ENCODE data around the gene EPB41L4A. TPM values are rescaled to one million over a fixed set of nuclear protein-coding genes. Genes with fewer than 3 reads are reported as not detected.

Gene EPB41L4A
- total RNA-seq, 1 donor, result 0.72 TPM

- Histone ChIP-seq H3K27ac (ENCODE audit: low read depth, low read length) (no peak overlapping the region), H3K4me2 (ENCODE audit: insufficient read depth, low read length) (no peak overlapping the region), H3K79me2 (ENCODE audit: insufficient read depth, low read length) (no peaks in the 10 kb centered on the region), H2AFZ (ENCODE audit: low read length) (no peak overlapping the region), H3K9me3 (ENCODE audit: low read depth, low read length) (no peaks in the 10 kb centered on the region), H3K36me3 (ENCODE audit: insufficient read depth, low read length) (no peaks in the 10 kb centered on the region), H3K4me3 (ENCODE audit: insufficient read depth, low read length) (no peak overlapping the region), H3K4me1 (ENCODE audit: insufficient read depth, low read length) (no peaks in the 10 kb centered on the region), H4K20me1 (ENCODE audit: insufficient read depth, low read length) (no peaks in the 10 kb centered on the region), H3K27me3 (ENCODE audit: insufficient read depth, low read length) (no peaks in the 10 kb centered on the region)
- no peak for TF ChIP-seq CTCF (IDR thresholded peaks at IDR 0.05; ENCODE audit: extremely low read depth, low read depth, low read length)
- DNase-seq (ENCODE audit: insufficient read length, low spot score, missing footprints), result no peak
Observed at GRCh38 chr5:112219000-112219399, 200.1 kb downstream of the EPB41L4A start.

GRCh38 chr5:112217843-112218579, 201.1 kb downstream of the EPB41L4A start:
- TF ChIP-seq CTCF (IDR thresholded peaks at IDR 0.05; ENCODE audit: extremely low read depth, low read depth, low read length), result no peak
- no peaks in the 10 kb centered on the region for H3K9me3 ChIP-seq (ENCODE audit: low read depth, low read length)
- H4K20me1 ChIP-seq (ENCODE audit: insufficient read depth, low read length), result no peaks in the 10 kb centered on the region
- H2AFZ ChIP-seq (ENCODE audit: low read length), result no peak overlapping the region
- H3K4me2 ChIP-seq (ENCODE audit: insufficient read depth, low read length), result no peak overlapping the region
- no peaks in the 10 kb centered on the region for H3K4me1 ChIP-seq (ENCODE audit: insufficient read depth, low read length)
- H3K79me2 ChIP-seq (ENCODE audit: insufficient read depth, low read length), result no peaks in the 10 kb centered on the region
- DNase-seq (ENCODE audit: insufficient read length, low spot score, missing footprints), result no peak
- H3K27ac ChIP-seq (ENCODE audit: low read depth, low read length), result no peak overlapping the region
- no peak overlapping the region for H3K4me3 ChIP-seq (ENCODE audit: insufficient read depth, low read length)
- H3K36me3 ChIP-seq (ENCODE audit: insufficient read depth, low read length), result no peaks in the 10 kb centered on the region
- H3K27me3 ChIP-seq (ENCODE audit: insufficient read depth, low read length), result no peaks in the 10 kb centered on the region

DNA sequence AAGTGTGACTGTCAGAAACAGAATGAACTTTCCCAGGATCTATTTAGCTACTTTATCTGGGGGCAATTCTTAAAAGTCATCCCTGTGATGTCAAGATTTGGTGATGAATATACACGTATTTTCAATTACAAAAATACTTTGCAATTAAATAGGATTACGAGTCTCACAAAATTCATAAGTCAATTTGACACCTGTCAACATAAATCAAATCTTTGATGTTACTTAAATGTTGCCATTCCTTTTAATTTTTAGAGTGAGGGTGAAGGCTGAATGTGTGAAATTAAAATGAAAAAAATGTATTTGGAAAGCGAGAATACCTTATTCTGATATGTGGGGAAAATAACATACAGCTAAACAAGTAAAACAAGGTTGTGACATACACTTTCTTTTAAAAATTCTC, 202.9 kb downstream of the EPB41L4A start:
- no peaks in the 10 kb centered on the region for H3K27me3 ChIP-seq (ENCODE audit: insufficient read depth, low read length)
- H3K36me3 ChIP-seq (ENCODE audit: insufficient read depth, low read length), result no peaks in the 10 kb centered on the region
- H3K27ac ChIP-seq (ENCODE audit: low read depth, low read length), result no peak overlapping the region
- no peak overlapping the region for H2AFZ ChIP-seq (ENCODE audit: low read length)
- DNase-seq (ENCODE audit: insufficient read length, low spot score, missing footprints), result no peak
- H3K4me2 ChIP-seq (ENCODE audit: insufficient read depth, low read length), result no peak overlapping the region
- no peak for TF ChIP-seq CTCF (IDR thresholded peaks at IDR 0.05; ENCODE audit: extremely low read depth, low read depth, low read length)
- H3K4me3 ChIP-seq (ENCODE audit: insufficient read depth, low read length), result no peak overlapping the region
- H3K79me2 ChIP-seq (ENCODE audit: insufficient read depth, low read length), result no peaks in the 10 kb centered on the region
- no peaks in the 10 kb centered on the region for H3K4me1 ChIP-seq (ENCODE audit: insufficient read depth, low read length)
- no peaks in the 10 kb centered on the region for H4K20me1 ChIP-seq (ENCODE audit: insufficient read depth, low read length)
- H3K9me3 ChIP-seq (ENCODE audit: low read depth, low read length), result no peaks in the 10 kb centered on the region

DNA sequence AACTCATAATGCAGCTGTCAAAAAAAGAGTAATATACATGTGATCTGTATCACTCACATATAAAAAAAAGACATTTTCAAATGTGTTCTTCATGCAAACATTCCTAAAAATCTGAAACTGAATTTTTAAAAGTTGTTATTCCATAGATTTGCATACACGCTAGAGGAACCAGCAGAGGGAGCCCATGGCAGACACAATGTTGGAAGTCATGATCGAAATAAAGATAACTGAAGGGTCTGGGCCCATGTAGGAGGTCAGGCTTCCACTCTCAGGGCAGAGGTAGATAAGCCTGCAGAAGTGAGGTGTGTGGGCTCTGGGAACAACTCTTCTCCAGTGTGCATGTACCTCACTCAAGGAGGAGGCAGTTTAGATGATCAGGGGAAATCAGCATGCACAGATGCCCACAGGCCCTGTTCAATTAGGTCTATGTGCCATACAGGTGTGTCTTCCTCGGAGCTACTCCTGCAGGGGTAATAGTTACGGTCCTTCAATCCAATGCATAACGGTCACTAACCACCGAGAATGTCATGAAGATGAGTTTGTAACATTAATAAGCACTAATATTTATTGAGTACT, 208.6 kb downstream of the EPB41L4A start:
- Histone ChIP-seq H3K27me3 (ENCODE audit: insufficient read depth, low read length) (no peaks in the 10 kb centered on the region), H3K4me1 (ENCODE audit: insufficient read depth, low read length) (no peaks in the 10 kb centered on the region), H2AFZ (ENCODE audit: low read length) (no peak overlapping the region), H3K79me2 (ENCODE audit: insufficient read depth, low read length) (no peaks in the 10 kb centered on the region), H3K4me2 (ENCODE audit: insufficient read depth, low read length) (no peak overlapping the region), H3K4me3 (ENCODE audit: insufficient read depth, low read length) (no peak overlapping the region), H3K36me3 (ENCODE audit: insufficient read depth, low read length) (no peaks in the 10 kb centered on the region), H4K20me1 (ENCODE audit: insufficient read depth, low read length) (no peaks in the 10 kb centered on the region), H3K27ac (ENCODE audit: low read depth, low read length) (no peak overlapping the region), H3K9me3 (ENCODE audit: low read depth, low read length) (no peaks in the 10 kb centered on the region)
- DNase-seq (ENCODE audit: insufficient read length, low spot score, missing footprints), result peak; percentile 76
- peak; percentile 71 for TF ChIP-seq CTCF (IDR thresholded peaks at IDR 0.05; ENCODE audit: extremely low read depth, low read depth, low read length)
